Kidney glomerular epithelial cell (primary cell): ENCODE results near the gene CAD.
"Not testable (repeated sequence)": the region's sequence is repeated elsewhere in the genome, so short reads cannot be mapped to it uniquely, and the experiment has no call there.

ENCODE experiments used
- DNase-seq: peaks from one replicate; lab custom pipeline; 2025; lab: John Stamatoyannopoulos, UW

Gene CAD

GRCh38 chr2:27217173-27218121, at the start of gene CAD:
Gene CAD, plus strand, starts transcription at chr2:27217369. Its CDS starts 183 bp downstream, at chr2:27217552.
- DNase-seq = peak; percentile 72

- DNase-seq = no peak
These were observed 46.4 kb upstream of the CAD start for GRCh38 chr2:27170581-27171337.

- DNase-seq = no peak
These were observed 45.8 kb upstream of the CAD start for GRCh38 chr2:27171351-27171848.

- no peak for DNase-seq
These were observed 42.5 kb upstream of the CAD start for GRCh38 chr2:27174638-27175037.

GRCh38 chr2:27175330-27175729, 41.8 kb upstream of the CAD start:
- DNase-seq = no peak

- DNase-seq = not testable (repeated sequence)
These were observed 41.4 kb upstream of the CAD start for GRCh38 chr2:27175781-27176180.

- DNase-seq = no peak
These were observed 39.5 kb upstream of the CAD start for GRCh38 chr2:27177441-27178351.

- DNase-seq = no peak
These were observed 38.7 kb upstream of the CAD start for GRCh38 chr2:27178469-27178868.

GRCh38 chr2:27179344-27180000, 37.7 kb upstream of the CAD start:
- DNase-seq = no peak

GRCh38 chr2:27182346-27182745, 34.8 kb upstream of the CAD start:
- DNase-seq = no peak

- no peak for DNase-seq
These were observed 33.1 kb upstream of the CAD start for GRCh38 chr2:27184115-27184514.

GRCh38 chr2:27185331-27186026, 31.7 kb upstream of the CAD start:
- no peak for DNase-seq

- DNase-seq = no peak
These were observed 30.4 kb upstream of the CAD start for GRCh38 chr2:27186613-27187345.

- no peak for DNase-seq
These were observed 27.2 kb upstream of the CAD start for GRCh38 chr2:27189989-27190388.

- peak; percentile 47 for DNase-seq
These were observed 25.9 kb upstream of the CAD start for GRCh38 chr2:27191070-27191829.

GRCh38 chr2:27194538-27195354, 22.4 kb upstream of the CAD start:
- DNase-seq = peak; percentile 72

GRCh38 chr2:27195799-27196198, 21.4 kb upstream of the CAD start:
- not testable (repeated sequence) for DNase-seq

- not testable (repeated sequence) for DNase-seq
These were observed 19.1 kb upstream of the CAD start for GRCh38 chr2:27198068-27198467.
